Upper lobe of right lung (tissue), 1 donor: ENCODE results near the gene CORO6. TPM values are rescaled to one million over a fixed set of nuclear protein-coding genes. Genes with fewer than 3 reads are reported as not detected.
A peak's percentile ranks its signal among the peaks of the same experiment; 100 is the strongest.

Experiments used
- ATAC-seq: fragments of 200-7000 bp; cut with Tn5 transposase; one replicate; pipeline ENCODE4 v1.9.1; 2020; ENCODE audit warnings: mild to moderate bottlenecking, moderate library complexity
- DNase-seq: peaks from one replicate; pipeline ENCODE4 v3.0.0-alpha.2; 2020
- H3K27ac ChIP-seq: fragments of 200-600 bp; one replicate; pipeline ENCODE4 v1.8.0; 2022
- H3K27me3 ChIP-seq: fragments of 200-600 bp; one replicate; pipeline ENCODE4 v1.8.0; 2022; ENCODE audit warnings: mild to moderate bottlenecking
- H3K36me3 ChIP-seq: fragments of 200-600 bp; one replicate; pipeline ENCODE4 v1.8.0; 2022
- H3K4me1 ChIP-seq: fragments of 200-600 bp; one replicate; pipeline ENCODE4 v1.8.0; 2022
- H3K4me3 ChIP-seq: fragments of 200-600 bp; one replicate; pipeline ENCODE4 v1.8.0; 2022; ENCODE audit warnings: mild to moderate bottlenecking
- H3K9me3 ChIP-seq: fragments of 200-600 bp; one replicate; pipeline ENCODE4 v1.8.0; 2022
- intact Hi-C: fragments of 100-400 bp; cut with DNase I; formaldehyde crosslinking; loops from one replicate; pipeline ENCODE4 v1.11.0; 2022
- total RNA-seq: library from RNA; stranded (reverse); fragmentation: NEBNext Ultra II Directional; extraction: Animal tissue kit (Norgen Biotek cat#: 25700); gene quantifications from one replicate; pipeline ENCODE4 v1.2.1, GENCODE V29; 2021
- TF ChIP-seq, protein P1 (sequence below): fragments of 200-600 bp; IDR thresholded peaks from one replicate; pipeline ENCODE4 v1.8.0; 2022; ENCODE audit warnings: antibody characterized with exemption
- donor health status: DM: no; HTN: yes; CAD: no; lungs with severe emphysema.

CORO6 gene
- total RNA-seq, 1 donor from 2014 or later, result 7.7 TPM

- TF ChIP-seq, protein P1, sequence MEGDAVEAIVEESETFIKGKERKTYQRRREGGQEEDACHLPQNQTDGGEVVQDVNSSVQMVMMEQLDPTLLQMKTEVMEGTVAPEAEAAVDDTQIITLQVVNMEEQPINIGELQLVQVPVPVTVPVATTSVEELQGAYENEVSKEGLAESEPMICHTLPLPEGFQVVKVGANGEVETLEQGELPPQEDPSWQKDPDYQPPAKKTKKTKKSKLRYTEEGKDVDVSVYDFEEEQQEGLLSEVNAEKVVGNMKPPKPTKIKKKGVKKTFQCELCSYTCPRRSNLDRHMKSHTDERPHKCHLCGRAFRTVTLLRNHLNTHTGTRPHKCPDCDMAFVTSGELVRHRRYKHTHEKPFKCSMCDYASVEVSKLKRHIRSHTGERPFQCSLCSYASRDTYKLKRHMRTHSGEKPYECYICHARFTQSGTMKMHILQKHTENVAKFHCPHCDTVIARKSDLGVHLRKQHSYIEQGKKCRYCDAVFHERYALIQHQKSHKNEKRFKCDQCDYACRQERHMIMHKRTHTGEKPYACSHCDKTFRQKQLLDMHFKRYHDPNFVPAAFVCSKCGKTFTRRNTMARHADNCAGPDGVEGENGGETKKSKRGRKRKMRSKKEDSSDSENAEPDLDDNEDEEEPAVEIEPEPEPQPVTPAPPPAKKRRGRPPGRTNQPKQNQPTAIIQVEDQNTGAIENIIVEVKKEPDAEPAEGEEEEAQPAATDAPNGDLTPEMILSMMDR, result no peak
- intact Hi-C loops, result no loop called here
- H3K27ac ChIP-seq, result peak overlapping the region; percentile 84
- no peaks in the 10 kb centered on the region for H3K9me3 ChIP-seq
- H3K36me3 ChIP-seq, result peaks cover 41% of the 10 kb centered on the region
- H3K4me3 ChIP-seq, result no peak overlapping the region
- peaks cover 55% of the 10 kb centered on the region for H3K4me1 ChIP-seq
- ATAC-seq, result peak; percentile 83
- DNase-seq, result peak; percentile 73
- H3K27me3 ChIP-seq, result no peaks in the 10 kb centered on the region
These were observed 22.9 kb upstream of the CORO6 start for GRCh38 chr17:29645515-29646051.

DNA sequence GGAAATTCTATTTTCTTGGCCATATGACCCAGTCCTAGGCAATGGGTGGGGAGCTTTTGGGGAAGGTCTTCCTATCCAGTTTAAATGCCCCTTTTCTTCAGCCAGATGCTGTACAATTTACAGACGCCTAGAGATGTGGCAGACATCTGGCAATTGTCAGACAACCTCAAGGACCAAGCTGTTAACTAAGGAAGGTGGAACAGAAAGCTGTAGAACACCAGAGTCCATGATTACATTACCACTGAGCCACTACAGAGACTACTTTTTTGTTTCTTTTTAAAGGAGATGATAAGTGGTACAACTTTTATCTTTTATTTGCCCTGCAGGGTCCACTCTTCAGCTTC is 21.1 kb upstream of the CORO6 start:
- H3K27ac ChIP-seq, result peak overlapping the region; percentile 84
- ATAC-seq, result no peak
- no peak for DNase-seq
- intact Hi-C loops, result no loop called here
- peaks cover 25% of the 10 kb centered on the region for H3K36me3 ChIP-seq
- no peaks in the 10 kb centered on the region for H3K27me3 ChIP-seq
- TF ChIP-seq, protein P1, result no peak
- peaks cover 72% of the 10 kb centered on the region for H3K4me1 ChIP-seq
- H3K9me3 ChIP-seq, result no peaks in the 10 kb centered on the region
- no peak overlapping the region for H3K4me3 ChIP-seq

- Histone ChIP-seq H3K27me3 (no peaks in the 10 kb centered on the region), H3K27ac (peak overlapping the region; percentile 84), H3K9me3 (no peaks in the 10 kb centered on the region), H3K4me1 (peaks cover 72% of the 10 kb centered on the region), H3K4me3 (no peak overlapping the region), H3K36me3 (peaks cover 9% of the 10 kb centered on the region)
- no peak for DNase-seq
- TF ChIP-seq, protein P1, result no peak
- no peak for ATAC-seq
- intact Hi-C loops, result no loop called here
These were observed 19.5 kb upstream of the CORO6 start for GRCh38 chr17:29642171-29642611.

GRCh38 chr17:29640981-29641642 is 18.4 kb upstream of the CORO6 start:
- Histone ChIP-seq H3K27ac (peak overlapping the region; percentile 84), H3K4me1 (peaks cover 67% of the 10 kb centered on the region), H3K4me3 (no peak overlapping the region), H3K9me3 (no peaks in the 10 kb centered on the region), H3K27me3 (no peaks in the 10 kb centered on the region), H3K36me3 (peaks cover 6% of the 10 kb centered on the region)
- no peak for DNase-seq
- TF ChIP-seq, protein P1, result no peak
- peak; percentile 43 for ATAC-seq
- intact Hi-C loops, result no loop called here

GRCh38 chr17:29640413-29640812 is 17.7 kb upstream of the CORO6 start:
- intact Hi-C loops, result no loop called here
- H3K27ac ChIP-seq, result peak overlapping the region; percentile 84

More at GRCh38 chr17:29640413-29640812, 17.7 kb upstream of the CORO6 start:
- Histone ChIP-seq H3K27me3 (no peaks in the 10 kb centered on the region), H3K36me3 (peaks cover 13% of the 10 kb centered on the region), H3K9me3 (no peaks in the 10 kb centered on the region), H3K4me3 (no peak overlapping the region), H3K4me1 (peaks cover 64% of the 10 kb centered on the region)
- ATAC-seq, result no peak
- DNase-seq, result no peak
- TF ChIP-seq, protein P1, result no peak
